ENCODE results near the gene HOXC6. TPM values are rescaled to one million over a fixed set of nuclear protein-coding genes. Genes with fewer than 3 reads are reported as not detected.

HOXC6 gene
- total and polyA plus RNA-seq, 2 donors (not counting 3 experiments of a cell fraction or from before 2014, with no cell fraction given), result 0.58 to 0.72 TPM

DNA sequence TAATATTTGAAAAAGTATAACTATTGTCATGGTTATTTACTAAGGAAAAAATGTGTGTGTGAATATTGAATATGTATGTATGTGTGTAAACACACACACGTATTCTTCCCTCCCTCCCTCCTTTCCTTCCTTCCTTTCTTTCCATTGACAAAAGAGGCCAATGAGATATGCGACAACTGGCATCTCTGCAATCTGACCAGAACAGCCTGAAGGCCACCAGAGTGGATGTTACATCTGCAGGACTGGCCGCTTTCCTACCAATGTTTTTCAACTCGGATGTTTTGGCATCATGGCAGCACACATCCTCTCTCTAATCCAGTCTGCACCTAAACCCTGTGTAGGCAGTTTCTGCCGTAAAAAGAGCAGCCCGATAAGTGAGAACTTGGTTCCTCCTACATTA lies 46.1 kb downstream of the HOXC6 start:
- CTCF ChIA-PET, result no interaction called here
- no peaks in the 10 kb centered on the region for H3K79me2 ChIP-seq (ENCODE audit: control insufficient read depth, insufficient read depth, low read length)
- no peaks in the 10 kb centered on the region for H3K4me1 ChIP-seq (ENCODE audit: control insufficient read depth, extremely low read depth, insufficient read depth, low read length)
- POLR2A ChIA-PET, result no interaction called here
- dilution Hi-C loops (cut with MboI; ENCODE audit: extremely low pct_ligation_motif_present, low sequenced_read_pairs) (no loop called here), intact Hi-C loops (cut with micrococcal nuclease) (no loop called here)
- H3K4me3 ChIP-seq (replicated peaks in 1 of 3; ENCODE audit: insufficient read depth in 1 of 3, low read depth in 1 of 3, low read length in 3 of 3), result no peak overlapping the region
- H3K9ac ChIP-seq (replicated peaks; ENCODE audit: extremely low read depth, insufficient read depth, low read length), result no peak overlapping the region
- no peak overlapping the region for H2AFZ ChIP-seq (ENCODE audit: low read depth, low read length)
- no peak for TF ChIP-seq FOS (IDR thresholded peaks at IDR 0.05; ENCODE audit: borderline replicate concordance, insufficient read depth, low read length)
- no peak for TF ChIP-seq GATA2 (IDR thresholded peaks at IDR 0.05; ENCODE audit: insufficient read depth, insufficient read length, low read depth, low read length)
- TF ChIP-seq JUN (IDR thresholded peaks at IDR 0.05; ENCODE audit: borderline replicate concordance, insufficient read depth, insufficient read length, low read depth), result no peak
- no peak for TF ChIP-seq POLR2A (IDR thresholded peaks at IDR 0.05; ENCODE audit: low read depth, low read length)
- TF ChIP-seq EZH2 (IDR thresholded peaks at IDR 0.05; ENCODE audit: borderline replicate concordance, low read depth, low read length, severe bottlenecking), result no peak
- FAIRE-seq, result no peak
- H4K20me1 ChIP-seq (replicated peaks; ENCODE audit: control insufficient read depth, extremely low read depth, insufficient read depth, low read length), result no peaks in the 10 kb centered on the region
- H3K4me2 ChIP-seq (ENCODE audit: insufficient read depth, low read length), result no peak overlapping the region
- no peak for DNase-seq (ENCODE audit: low read depth, low spot score)
- no peaks in the 10 kb centered on the region for H3K9me3 ChIP-seq (replicated peaks; ENCODE audit: control insufficient read depth, insufficient read depth, low read length)
- no TSS peak for BruUV-seq (replicated peaks)
- no peaks in the 10 kb centered on the region for H3K9me1 ChIP-seq (replicated peaks; ENCODE audit: control insufficient read depth, extremely low read depth, insufficient read depth, low read length)
- no peak overlapping the region for H3K27ac ChIP-seq (ENCODE audit: insufficient read depth, low read depth, low read length)
- H3K36me3 ChIP-seq (ENCODE audit: control insufficient read depth in 2 of 2, extremely low read depth in 1 of 2, insufficient read depth in 2 of 2, low read length in 2 of 2), result no peaks in the 10 kb centered on the region
- H3K27me3 ChIP-seq (ENCODE audit: control insufficient read depth in 2 of 2, insufficient read depth in 2 of 2, low read length in 2 of 2), result peaks cover 11 to 14% of the 10 kb centered on the region in 2 experiments

DNA sequence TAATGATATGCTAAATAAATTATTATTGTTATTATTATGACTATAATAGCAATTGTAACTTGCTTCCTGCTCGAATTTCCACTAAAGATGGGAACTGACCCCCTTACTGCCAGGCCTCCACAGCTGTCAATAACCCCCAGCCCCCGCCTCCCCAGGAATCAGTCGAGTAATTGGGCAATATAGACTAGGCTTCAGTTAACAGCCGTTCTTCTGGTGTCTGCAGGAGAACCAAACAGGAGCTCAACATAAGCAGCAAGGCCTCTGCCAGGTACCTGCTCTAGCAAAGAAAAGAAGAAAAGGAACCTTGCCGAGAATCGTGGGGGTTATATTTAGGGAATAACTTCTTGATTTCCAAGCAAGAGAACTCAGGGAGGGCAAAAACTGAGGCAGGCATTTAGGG lies 47.2 kb downstream of the HOXC6 start:
- Histone ChIP-seq H3K27me3 (ENCODE audit: control insufficient read depth in 2 of 2, insufficient read depth in 2 of 2, low read length in 2 of 2) (peaks cover 20% of the 10 kb centered on the region in 2 experiments), H3K9ac (replicated peaks; ENCODE audit: extremely low read depth, insufficient read depth, low read length) (no peak overlapping the region), H3K27ac (ENCODE audit: insufficient read depth, low read depth, low read length) (no peak overlapping the region), H3K9me3 (replicated peaks; ENCODE audit: control insufficient read depth, insufficient read depth, low read length) (no peaks in the 10 kb centered on the region), H2AFZ (ENCODE audit: low read depth, low read length) (no peak overlapping the region), H3K4me2 (ENCODE audit: insufficient read depth, low read length) (no peak overlapping the region), H3K79me2 (ENCODE audit: control insufficient read depth, insufficient read depth, low read length) (no peaks in the 10 kb centered on the region), H3K4me3 (replicated peaks in 1 of 3; ENCODE audit: insufficient read depth in 1 of 3, low read depth in 1 of 3, low read length in 3 of 3) (no peak overlapping the region), H3K9me1 (replicated peaks; ENCODE audit: control insufficient read depth, extremely low read depth, insufficient read depth, low read length) (no peaks in the 10 kb centered on the region), H3K36me3 (ENCODE audit: control insufficient read depth in 2 of 2, extremely low read depth in 1 of 2, insufficient read depth in 2 of 2, low read length in 2 of 2) (no peaks in the 10 kb centered on the region), H3K4me1 (ENCODE audit: control insufficient read depth, extremely low read depth, insufficient read depth, low read length) (no peaks in the 10 kb centered on the region), H4K20me1 (replicated peaks; ENCODE audit: control insufficient read depth, extremely low read depth, insufficient read depth, low read length) (no peaks in the 10 kb centered on the region)
- FAIRE-seq (no peak), DNase-seq (ENCODE audit: low read depth, low spot score) (no peak)
- TF ChIP-seq EZH2 (IDR thresholded peaks at IDR 0.05; ENCODE audit: borderline replicate concordance, low read depth, low read length, severe bottlenecking) (no peak), POLR2AphosphoS5 (IDR thresholded peaks at IDR 0.05; ENCODE audit: insufficient read depth, low read depth, low read length) (no peak), GATA2 (IDR thresholded peaks at IDR 0.05; ENCODE audit: insufficient read depth, insufficient read length, low read depth, low read length) (no peak), POLR2A (IDR thresholded peaks at IDR 0.05; ENCODE audit: low read depth, low read length) (no peak)
- TF ChIP-seq, protein P1, sequence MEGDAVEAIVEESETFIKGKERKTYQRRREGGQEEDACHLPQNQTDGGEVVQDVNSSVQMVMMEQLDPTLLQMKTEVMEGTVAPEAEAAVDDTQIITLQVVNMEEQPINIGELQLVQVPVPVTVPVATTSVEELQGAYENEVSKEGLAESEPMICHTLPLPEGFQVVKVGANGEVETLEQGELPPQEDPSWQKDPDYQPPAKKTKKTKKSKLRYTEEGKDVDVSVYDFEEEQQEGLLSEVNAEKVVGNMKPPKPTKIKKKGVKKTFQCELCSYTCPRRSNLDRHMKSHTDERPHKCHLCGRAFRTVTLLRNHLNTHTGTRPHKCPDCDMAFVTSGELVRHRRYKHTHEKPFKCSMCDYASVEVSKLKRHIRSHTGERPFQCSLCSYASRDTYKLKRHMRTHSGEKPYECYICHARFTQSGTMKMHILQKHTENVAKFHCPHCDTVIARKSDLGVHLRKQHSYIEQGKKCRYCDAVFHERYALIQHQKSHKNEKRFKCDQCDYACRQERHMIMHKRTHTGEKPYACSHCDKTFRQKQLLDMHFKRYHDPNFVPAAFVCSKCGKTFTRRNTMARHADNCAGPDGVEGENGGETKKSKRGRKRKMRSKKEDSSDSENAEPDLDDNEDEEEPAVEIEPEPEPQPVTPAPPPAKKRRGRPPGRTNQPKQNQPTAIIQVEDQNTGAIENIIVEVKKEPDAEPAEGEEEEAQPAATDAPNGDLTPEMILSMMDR (IDR thresholded peaks at IDR 0.05; ENCODE audit: extremely low read depth in 1 of 2, insufficient read depth in 1 of 2, low read depth in 1 of 2, low read length in 2 of 2), result no peak
- intact Hi-C loops (cut with micrococcal nuclease) (no loop called here), dilution Hi-C loops (cut with MboI; ENCODE audit: extremely low pct_ligation_motif_present, low sequenced_read_pairs) (no loop called here)
- no TSS peak for BruUV-seq (replicated peaks)
- CTCF ChIA-PET, result interaction anchor here (0.9 kb wide), 1 partner anchor 90 kb away, joined by 3 read pairs; the partner anchor contains the start of gene HOXC10
- POLR2A ChIA-PET, result no interaction called here
